ENCODE results near the gene BRPF1. TPM values are rescaled to one million over a fixed set of nuclear protein-coding genes. Genes with fewer than 3 reads are reported as not detected.

The BRPF1 gene
- total and polyA plus RNA-seq, 10 of the 15 experiments (the other 5 are each of a cell fraction or from before 2014, with no cell fraction given) = 1.2 to 25.3 (median 13.6) TPM

- Histone ChIP-seq H3K9me3 (replicated peaks; ENCODE audit: control insufficient read depth, insufficient read depth, low read length) (no peaks in the 10 kb centered on the region), H3K9ac (ENCODE audit: control insufficient read depth, insufficient read depth, low read length) (no peak overlapping the region), H3K27me3 (replicated peaks in 1 of 2; ENCODE audit: control insufficient read depth in 2 of 2, insufficient read depth in 2 of 2, low read length in 1 of 2) (no peaks in the 10 kb centered on the region), H3K4me2 (ENCODE audit: control insufficient read depth, insufficient read depth) (no peak overlapping the region), H3K4me3 (no peak overlapping the region), H3K27ac (ENCODE audit: control insufficient read depth, insufficient read depth) (no peak overlapping the region), H3K4me1 (ENCODE audit: control insufficient read depth, insufficient read depth, low read length) (peaks cover 10% of the 10 kb centered on the region), H4K20me1 (ENCODE audit: control insufficient read depth, insufficient read depth) (0 out of 2 replicates have a peak, but pooled peaks cover 2% of the 10 kb centered on the region), H3K79me2 (ENCODE audit: control insufficient read depth, insufficient read depth, low read length) (no peaks in the 10 kb centered on the region), H2AFZ (ENCODE audit: control insufficient read depth, low read depth, low read length) (no peak overlapping the region), H3K36me3 (ENCODE audit: control insufficient read depth in 2 of 2, insufficient read depth in 2 of 2, low read length in 1 of 2) (peaks cover 35 to 45% of the 10 kb centered on the region in 2 experiments)
- ATAC-seq (no peak), DNase-seq (ENCODE audit: low read depth, low spot score) (no peak), FAIRE-seq (no peak)
- CTCF ChIA-PET = interaction anchor here (0.7 to 0.8 kb wide), 2 partner anchors 41 to 182 kb away, joined by 3 read pairs; no protein-coding TSS in a partner anchor
- TF ChIP-seq KDM1A (IDR thresholded peaks at IDR 0.05; ENCODE audit: borderline replicate concordance) (no peak), HDAC6 (IDR thresholded peaks at IDR 0.05; ENCODE audit: unreplicated experiment) (no peak), ZNF592 (IDR thresholded peaks at IDR 0.05) (no peak), SUZ12 (IDR thresholded peaks at IDR 0.05; ENCODE audit: unreplicated experiment) (no peak), CHD2 (IDR thresholded peaks at IDR 0.05; ENCODE audit: borderline replicate concordance, low read depth, low read length) (no peak), E2F8 (IDR thresholded peaks at IDR 0.05; ENCODE audit: low read depth, partially characterized antibody) (no peak)
- 95% methylated on average over 3 of the region's 3 CpGs for WGBS (ENCODE audit: insufficient coverage, insufficient replicate concordance, low lambda C conversion rate, missing lambda C conversion rate)
- POLR2A ChIA-PET = no interaction called here
- in situ Hi-C loops (cut with MboI) (no loop called here), intact Hi-C loops (cut with micrococcal nuclease; ENCODE audit: unreplicated experiment) (no loop called here)
- BruUV-seq (replicated peaks) = TSS peak; percentile 9
- RAD21 ChIA-PET (ENCODE audit: unreplicated experiment) = no interaction called here
- SMC1A ChIA-PET (ENCODE audit: uncharacterized antibody, unreplicated experiment) = interaction anchor here (1.1 kb wide), 1 partner anchor 184 kb away, joined by 4 read pairs; no protein-coding TSS in a partner anchor
Observed at GRCh38 chr3:9686703-9687102, 44.8 kb upstream of the BRPF1 start.

Data from GM12878 (cell line).